RCC 7860 (cell line): ENCODE data around the gene ELF3.
"Not testable (repeated sequence)": the region's sequence is repeated elsewhere in the genome, so short reads cannot be mapped to it uniquely, and the experiment has no call there.

Experiments used
- DNase-seq: peaks from one replicate; pipeline ENCODE4 v3.0.0-alpha.2; 2015; ENCODE audit warnings: low spot score
- FAIRE-seq: peaks from 2 replicates; lab custom pipeline; 2012; peaks lifted over from hg19 to GRCh38; lab: Jason Lieb, UNC

Gene ELF3

GRCh38 chr1:202034149-202034682 is 23.8 kb downstream of the ELF3 start:
- DNase-seq (no peak), FAIRE-seq (no peak)

- DNase-seq (peak; percentile 98), FAIRE-seq (peak; percentile 84)
These were observed 24.5 kb downstream of the ELF3 start for GRCh38 chr1:202034683-202035462.

GRCh38 chr1:202036595-202037387 is 26.4 kb downstream of the ELF3 start:
- DNase-seq (no peak), FAIRE-seq (no peak)

- peak; percentile 44 for FAIRE-seq
- peak; percentile 57 for DNase-seq
These were observed 27.4 kb downstream of the ELF3 start for GRCh38 chr1:202037706-202038296.

- FAIRE-seq: no peak
- DNase-seq: no peak
These were observed 28.4 kb downstream of the ELF3 start for GRCh38 chr1:202038688-202039346.

- no peak for FAIRE-seq
- DNase-seq: no peak
These were observed 35.3 kb downstream of the ELF3 start for GRCh38 chr1:202045705-202046104.

- FAIRE-seq: no peak
- DNase-seq: no peak
These were observed 35.8 kb downstream of the ELF3 start for GRCh38 chr1:202046227-202046626.

GRCh38 chr1:202046748-202047708 is 36.6 kb downstream of the ELF3 start:
- FAIRE-seq (no peak), DNase-seq (no peak)

- FAIRE-seq: no peak
- DNase-seq: no peak
These were observed 37.6 kb downstream of the ELF3 start for GRCh38 chr1:202047977-202048376.

- FAIRE-seq (no peak), DNase-seq (no peak)
These were observed 38.7 kb downstream of the ELF3 start for GRCh38 chr1:202049129-202049528.

- FAIRE-seq (no peak), DNase-seq (no peak)
These were observed 43.7 kb downstream of the ELF3 start for GRCh38 chr1:202054094-202054493.

- FAIRE-seq, DNase-seq: not testable (repeated sequence)
These were observed 44.3 kb downstream of the ELF3 start for GRCh38 chr1:202054673-202055072.

GRCh38 chr1:202056644-202057334 is 46.4 kb downstream of the ELF3 start:
- FAIRE-seq: no peak
- no peak for DNase-seq

GRCh38 chr1:202057335-202057704 is 46.9 kb downstream of the ELF3 start:
- not testable (repeated sequence) for FAIRE-seq, DNase-seq

- DNase-seq (peak; percentile 53), FAIRE-seq (peak; percentile 66)
These were observed 47.9 kb downstream of the ELF3 start for GRCh38 chr1:202058001-202058908.

GRCh38 chr1:202061055-202061454 is 50.7 kb downstream of the ELF3 start:
- no peak for DNase-seq
- FAIRE-seq: no peak

GRCh38 chr1:202061787-202062186 is 51.4 kb downstream of the ELF3 start:
- FAIRE-seq, DNase-seq: not testable (repeated sequence)

- DNase-seq, FAIRE-seq: not testable (repeated sequence)
These were observed 52.2 kb downstream of the ELF3 start for GRCh38 chr1:202062636-202063035.
